GM19397 (cell line): ENCODE data around the gene AMZ2.

ENCODE experiments used
- ATAC-seq: cut with Tn5 transposase; IDR thresholded peaks from one replicate; pipeline ENCODE4 v1.9.1; 2021; ENCODE audit warnings: mild to moderate bottlenecking, moderate library complexity; ENCODE audit not compliant: unreplicated experiment

Gene AMZ2

DNA sequence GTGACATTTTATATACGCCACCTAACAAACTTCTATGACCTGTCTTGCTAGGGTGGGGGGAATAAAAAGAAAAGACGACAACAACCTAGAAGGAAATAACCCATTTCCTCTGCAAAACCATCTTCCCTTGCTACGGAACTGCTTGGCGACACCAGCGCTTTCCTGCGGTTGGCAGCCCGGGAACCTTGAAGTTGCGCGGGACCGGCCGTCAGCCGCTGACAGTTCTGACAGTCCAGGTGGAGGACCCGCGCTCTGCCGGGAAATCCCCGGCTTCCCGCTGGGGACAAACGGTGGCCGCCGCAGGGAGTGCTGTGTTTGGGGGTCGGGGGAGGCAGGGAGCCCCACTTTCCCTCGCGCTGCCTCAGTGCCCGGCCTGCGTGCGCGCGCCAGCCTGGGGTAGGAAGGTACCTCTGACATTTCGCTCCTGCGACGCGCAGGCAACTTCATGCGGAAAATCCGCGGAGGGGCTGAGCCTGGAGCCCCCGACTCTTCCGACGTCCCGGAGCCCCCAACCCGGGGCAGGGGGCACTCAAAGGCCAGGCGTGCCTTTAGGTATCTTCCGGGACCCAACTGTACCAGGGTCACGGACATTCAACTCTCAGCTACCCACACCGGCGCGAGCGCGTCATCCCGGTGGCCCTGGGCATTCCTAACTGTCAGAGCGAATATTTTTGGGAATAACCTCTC lies 42.6 kb downstream of the AMZ2 start:
- no peak for ATAC-seq

DNA sequence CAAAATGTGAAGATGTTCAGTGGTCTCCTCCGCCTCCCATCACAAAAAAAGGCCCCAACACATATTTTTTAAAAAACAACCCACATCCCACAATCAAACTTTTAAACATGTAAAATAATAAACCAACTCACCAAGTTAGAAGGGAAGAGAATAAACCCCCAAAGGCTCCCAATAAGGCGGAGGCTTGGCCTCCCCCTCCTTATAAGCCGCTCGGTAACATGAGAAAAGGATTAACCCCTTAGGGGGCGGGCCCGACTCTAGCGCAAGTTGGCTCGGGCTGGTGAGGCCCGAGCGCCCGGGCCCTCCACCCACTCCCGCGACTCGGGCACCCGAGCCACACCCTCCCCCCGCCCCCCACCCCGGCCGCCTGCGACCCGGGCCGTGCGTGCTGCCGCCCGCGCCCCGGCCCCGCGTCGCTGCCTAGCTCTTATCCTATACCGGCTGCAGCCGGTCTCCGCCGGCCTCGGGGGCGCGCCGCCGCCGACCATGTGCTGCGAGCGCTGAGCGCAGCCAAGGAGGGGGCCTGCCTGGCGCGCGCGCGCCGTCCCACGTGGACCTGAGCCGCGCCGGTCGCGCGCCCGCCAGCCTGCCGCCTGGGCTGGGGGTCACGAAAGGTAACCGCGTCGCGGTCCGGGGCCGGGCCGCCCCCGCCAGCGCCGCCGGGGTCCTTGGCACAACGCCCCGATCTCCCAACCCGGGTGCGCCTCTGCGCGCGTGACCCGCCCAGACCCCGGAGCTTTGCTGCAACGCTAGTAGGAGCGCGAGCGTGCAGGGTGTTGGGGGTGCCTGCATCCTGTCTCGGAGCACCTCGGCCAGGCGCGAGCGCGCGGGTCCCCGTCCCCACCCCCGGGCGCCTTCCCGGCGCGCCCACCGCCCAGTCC lies 43.4 kb downstream of the AMZ2 start, which contains the start of the genes ARSG and SLC16A6:
ARSG (plus strand) TSS at position 541 of the 881 bp plus-strand sequence. CDS start 15,999 bp downstream, outside the sequence.
SLC16A6 (minus strand) TSS at position 173 of the 881 bp plus-strand sequence. CDS start 12,807 bp downstream, outside the sequence.
- peak; percentile 59 for ATAC-seq

DNA sequence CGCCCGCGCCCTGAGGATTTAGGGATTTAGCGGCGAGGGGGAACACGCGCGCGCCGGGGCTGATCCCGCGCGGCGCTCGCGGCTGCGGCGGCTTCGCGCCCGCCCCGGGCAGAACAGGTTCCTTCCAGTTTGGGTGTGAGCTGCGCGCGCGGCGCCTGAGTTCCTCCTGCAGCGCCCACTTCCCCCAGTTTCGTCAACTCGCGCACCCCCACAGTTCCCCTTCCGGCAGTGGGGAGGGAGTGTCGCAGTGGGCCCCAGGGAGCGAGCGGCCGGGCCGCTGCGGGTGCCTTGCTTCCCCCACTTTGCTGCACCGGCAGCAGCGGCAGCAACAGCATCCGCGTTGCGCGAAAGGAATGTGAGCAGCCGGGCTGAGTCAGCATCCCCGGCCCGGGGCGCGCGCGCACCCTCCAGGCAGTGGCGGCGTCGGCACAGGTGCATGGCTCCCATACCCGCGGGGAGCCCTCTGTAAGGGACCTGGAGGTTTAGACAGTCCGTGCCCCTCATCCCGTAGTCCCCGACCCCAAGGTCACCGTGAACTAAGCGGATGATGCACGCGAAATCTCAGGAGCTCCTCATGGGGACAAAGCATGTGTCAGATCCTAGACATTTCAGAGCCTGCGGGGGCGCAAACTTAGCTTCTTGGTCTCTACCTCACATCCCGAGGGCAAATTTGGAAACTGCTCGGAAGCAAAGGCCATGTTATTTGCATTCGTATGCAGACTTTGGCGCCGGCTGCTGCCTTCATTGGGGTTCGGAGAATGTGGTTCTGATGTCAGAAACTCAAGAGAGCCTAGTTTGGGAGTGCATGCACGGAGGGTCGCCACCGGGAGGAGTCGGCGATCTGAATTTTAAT lies 44.2 kb downstream of the AMZ2 start:
- peak; percentile 55 for ATAC-seq

DNA sequence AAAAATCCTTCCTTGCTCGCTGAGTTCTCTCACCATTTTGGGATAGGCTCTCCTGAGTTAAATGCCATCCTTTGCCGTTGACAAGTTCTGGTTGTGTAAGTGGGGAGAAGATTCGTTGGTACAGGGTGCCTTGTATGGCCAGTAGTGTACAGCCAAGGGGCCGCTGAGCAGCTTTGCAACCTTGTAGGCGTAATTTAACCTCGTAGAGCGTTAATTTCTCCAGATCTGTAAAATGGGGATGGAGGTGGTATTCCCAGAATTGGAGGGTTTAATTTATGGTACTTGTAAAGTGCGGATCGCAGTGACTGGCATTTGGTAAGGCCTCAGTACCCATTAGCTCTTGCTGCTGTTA lies 44.8 kb downstream of the AMZ2 start:
- ATAC-seq, result no peak

DNA sequence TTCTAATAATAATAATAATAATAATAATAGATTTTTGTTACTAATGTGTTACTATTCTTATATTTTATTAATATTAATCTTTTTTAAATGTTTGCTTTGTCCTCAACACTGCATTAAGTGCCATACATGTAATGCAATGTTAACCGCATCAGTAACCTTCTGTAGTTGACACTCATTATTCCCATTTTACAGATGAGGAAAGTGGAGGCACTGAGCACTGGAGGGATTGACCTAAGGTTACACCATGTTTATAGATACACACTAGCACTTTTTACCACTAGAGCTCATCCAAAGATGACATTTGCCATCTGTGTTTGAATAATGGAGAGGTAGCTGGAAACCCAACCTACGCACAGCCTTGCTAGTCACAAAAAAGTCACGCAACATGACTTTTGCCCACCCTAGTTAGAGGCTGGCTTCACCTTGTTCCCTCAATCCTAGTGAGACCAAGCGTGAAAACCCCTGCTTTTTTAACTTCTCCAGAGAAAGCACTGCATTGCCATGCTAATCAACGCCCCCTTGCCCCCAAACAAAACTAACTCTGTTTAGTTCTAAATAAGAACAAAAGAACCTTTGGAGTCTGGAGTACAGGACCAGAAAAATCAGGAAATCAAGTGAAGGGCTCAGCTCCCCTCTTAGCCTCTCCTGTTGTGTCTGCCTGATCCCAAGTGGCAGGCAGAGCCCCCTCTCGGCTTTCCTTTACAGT lies 45.8 kb downstream of the AMZ2 start:
- ATAC-seq, result no peak

DNA sequence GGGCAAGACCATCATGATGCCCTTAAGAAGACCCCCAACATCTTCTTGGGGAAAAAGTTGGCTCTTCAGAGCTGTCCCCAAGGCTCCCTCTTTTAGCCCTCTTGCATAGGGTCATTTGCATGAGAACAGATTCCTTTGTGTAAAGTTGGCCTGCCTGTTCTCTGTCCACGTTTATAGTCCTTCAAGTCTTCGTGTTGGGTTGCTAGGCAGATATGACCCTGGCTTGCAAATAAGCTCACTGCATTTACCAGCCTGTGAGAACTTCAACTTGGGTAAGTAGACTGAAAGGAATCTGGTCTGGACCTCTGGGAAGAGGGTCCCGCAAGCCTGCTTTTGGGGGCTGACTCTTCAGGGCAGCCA lies 46.3 kb downstream of the AMZ2 start:
- ATAC-seq, result no peak

DNA sequence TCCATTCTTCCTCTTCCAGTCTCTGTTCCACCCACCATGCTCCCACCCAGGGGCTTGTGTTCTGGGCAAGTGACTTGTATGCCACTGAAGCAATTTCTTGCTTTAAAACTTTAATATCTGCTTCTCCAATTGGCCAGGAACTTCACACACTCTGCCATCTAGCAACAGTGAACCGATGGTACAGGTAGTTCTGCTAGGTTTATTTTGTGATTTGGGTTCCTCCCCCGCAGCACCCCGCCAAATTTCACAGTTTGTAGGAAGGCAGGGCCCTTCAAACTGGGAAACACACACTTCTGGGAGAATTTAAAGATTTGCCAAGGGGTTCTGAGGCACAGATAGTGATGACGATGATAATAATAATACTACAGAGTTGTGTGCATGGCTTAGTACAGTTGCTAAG lies 46.8 kb downstream of the AMZ2 start:
- ATAC-seq, result no peak

DNA sequence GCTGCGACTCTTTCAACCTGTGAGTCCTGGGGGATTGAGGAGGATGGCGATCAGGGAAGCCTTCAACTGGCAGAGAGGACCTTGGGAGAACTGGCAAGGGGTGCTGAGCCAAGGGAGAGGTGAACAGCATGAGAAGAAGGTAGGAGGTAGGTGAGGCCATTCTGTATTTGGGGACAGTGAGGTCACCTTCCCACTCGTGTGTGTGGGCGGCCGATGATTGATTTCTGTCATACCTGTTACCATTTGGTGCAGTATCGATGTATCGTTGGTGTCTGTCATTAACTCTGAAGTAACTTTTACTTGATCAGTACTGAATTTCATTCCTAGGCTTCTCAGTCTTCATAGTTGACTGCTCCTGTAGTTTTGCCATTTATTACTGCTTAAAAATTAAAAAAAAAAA lies 47.2 kb downstream of the AMZ2 start:
- no peak for ATAC-seq

DNA sequence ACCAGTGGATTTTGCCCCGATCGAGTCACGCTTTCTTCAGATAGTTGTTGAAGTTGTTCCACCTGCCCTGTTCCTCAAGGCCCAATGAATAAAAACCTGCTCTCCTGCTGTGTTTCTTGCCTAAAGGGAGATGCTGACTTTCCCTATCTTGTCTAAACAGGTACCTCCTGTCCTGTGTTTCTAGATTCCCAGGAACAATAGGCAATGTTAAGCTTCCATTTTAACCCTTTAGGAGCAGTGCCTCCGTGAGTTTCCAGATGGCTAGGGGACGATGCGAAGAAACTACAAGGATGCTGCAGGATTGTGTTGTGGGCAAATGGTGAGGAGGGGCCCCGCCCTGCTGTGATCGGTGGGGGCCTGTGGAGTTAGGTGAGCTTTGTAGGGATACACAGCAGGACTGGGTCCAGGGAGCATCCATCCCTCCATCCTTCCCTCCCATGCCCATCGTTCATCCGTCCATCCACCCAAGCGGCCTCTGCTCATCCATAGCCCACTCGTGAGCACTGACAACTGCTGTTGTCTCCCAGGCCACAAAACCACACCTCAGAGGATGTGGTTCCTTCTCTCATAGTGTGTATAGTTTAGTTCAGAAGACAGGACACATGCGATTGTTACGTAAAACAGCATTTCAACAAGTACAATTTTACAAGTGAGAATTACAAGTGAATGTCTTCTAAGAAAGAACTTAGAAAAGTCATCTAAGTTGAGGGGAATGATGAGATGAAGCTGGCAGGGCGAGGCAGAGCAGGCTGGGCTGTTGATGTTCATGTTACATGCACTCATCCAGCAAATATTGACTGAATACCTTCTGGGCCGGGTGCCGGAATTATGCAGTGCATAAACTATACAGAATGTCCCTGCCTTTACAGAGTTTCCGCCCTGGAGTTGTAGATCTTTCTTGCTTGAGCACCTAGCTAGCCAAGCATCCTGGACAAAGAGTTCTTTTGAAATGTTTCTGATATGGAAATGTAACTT lies 48.7 kb downstream of the AMZ2 start:
- no peak for ATAC-seq

DNA sequence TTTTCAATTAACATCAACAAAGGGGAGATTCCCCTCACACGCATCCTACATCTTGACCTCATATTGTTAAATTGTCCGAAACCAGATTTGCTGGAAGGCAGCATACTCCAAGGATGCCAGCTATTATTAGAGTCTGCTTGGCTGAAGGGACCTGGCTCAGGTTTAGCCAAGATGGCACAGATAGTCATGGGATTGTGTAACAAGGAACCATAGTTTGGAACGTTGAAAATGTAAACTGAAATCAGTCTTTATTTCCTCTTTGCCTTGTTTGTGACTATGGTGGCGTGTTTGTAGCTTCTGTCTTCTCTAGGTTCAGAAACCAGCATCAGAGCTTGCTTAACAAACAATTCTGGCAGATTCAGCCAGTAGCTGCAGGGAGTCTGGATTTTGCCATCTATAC lies 49.4 kb downstream of the AMZ2 start:
- ATAC-seq, result no peak

DNA sequence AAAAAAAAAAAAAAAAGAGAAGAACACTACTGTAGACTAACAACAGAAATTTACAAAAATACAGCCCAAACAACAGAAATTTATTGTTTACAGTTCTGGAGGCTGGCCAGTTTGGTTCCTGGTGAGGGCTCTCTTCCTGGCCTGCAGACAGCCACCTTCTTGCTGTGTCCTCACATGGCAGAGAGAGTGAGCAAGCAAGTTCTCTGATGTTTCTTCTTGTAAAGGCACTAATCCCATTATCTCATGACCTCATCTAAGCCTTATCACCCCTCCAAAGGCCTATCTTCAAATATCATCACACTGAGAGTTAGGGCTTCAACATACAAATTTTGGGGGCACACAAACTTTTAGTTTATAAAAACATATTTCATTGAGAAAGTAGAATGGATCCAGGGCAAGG lies 50.8 kb downstream of the AMZ2 start:
- ATAC-seq, result no peak

DNA sequence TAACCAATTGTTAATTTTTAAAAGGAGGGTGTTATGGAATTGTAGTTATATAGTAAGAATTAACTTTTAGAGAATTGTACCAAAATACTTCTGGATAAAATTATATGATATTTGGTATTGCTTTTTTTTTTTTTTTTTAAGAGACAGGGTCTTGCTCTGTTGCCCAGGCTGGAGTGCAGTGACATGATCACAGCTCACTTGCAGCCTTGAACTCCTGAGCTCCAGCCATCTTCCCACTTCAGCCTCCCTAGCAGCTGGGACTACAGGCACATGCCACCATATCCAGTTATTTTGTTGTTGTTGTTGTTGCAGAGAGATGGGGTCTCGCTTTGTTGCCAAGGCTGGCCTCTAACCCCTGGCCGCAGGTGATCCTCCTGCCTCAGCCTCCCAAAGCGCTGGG lies 52.0 kb downstream of the AMZ2 start:
- ATAC-seq, result no peak

DNA sequence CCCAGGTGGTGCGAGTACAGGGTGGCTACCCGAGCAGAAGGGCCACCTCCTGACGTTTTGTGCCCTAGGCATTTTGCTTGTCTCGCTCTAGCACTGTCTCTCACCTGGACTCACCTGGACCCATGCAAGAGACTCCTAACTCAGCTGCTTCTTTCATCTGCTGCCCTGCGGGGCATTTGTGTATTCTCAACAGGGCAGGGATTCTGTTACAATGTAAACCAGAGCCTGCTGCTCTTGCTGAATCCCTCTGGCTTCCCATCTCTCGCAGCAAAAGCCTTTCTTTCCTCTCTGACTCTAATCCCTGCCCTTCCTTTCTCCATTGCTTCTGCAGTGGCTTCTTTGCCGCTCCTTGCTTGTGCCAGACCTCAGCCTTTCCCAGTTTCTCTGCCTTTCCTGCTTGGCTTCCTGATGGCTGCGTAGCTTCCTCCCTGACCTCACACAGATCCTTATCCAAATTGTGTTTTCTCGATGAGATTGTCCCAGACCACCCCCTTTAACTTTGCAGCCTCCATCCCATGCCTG lies 53.7 kb downstream of the AMZ2 start:
- ATAC-seq, result no peak

DNA sequence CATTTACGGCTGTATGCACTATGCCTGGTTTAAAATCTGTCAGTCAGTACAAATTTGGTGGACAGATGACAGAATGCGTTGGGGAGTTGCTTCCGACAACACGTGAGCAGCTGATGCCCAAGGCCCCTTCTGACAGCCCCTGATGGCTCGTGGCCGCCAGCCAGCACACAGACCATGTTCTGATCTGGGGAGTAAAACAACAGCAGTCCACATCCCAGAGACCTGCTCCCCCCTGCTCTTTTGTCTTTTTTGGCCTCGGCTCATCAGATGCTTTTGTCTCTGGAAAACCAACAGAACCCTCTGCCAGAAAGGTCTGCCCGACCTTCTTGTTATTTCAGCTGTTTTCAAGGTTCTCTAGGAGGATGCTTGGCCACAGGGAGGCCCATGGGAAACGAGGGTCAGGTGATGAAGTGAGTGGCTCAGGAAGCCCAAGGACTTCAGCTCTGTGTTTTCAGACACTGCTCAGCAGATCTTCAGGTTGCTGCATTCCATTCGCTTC lies 54.3 kb downstream of the AMZ2 start:
- ATAC-seq, result no peak

DNA sequence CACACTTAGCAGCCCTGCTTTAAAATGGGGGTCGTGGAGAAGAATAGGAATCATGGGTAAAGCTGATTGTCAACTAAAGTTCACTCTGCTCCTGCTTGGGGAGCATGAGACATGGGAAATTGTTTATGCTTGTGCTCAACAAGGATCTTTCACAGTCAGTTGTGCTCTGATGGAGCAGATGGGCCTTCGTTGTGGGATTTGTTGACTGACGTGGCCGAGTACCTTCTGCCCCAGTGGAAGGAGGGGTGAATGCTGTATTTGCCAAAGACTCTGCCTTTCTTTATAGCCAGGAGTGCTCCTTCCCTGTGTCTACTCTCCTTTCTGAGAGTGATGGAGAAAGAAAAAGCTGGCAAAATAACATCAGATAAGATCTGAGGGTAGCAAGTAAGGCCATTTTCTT lies 54.8 kb downstream of the AMZ2 start:
- no peak for ATAC-seq

DNA sequence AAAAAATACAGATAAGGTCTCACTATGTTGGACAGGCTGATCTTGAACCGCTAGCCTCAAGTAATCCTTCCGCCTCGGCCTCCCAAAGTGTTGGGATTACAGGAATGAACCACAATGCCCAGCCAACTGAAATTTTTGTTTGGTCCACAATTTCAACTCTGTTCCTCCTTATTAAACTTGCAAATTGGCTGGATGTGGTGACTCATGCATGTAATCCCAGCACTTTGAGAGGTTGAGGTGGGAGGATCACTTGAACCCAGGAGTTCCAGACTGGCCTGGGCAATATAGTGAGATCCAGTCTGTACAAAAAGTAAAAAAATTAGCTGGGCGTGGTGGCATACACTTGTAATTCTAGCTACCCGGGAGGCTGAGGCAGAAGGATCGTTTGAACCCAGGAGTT lies 56.9 kb downstream of the AMZ2 start:
- ATAC-seq, result no peak

DNA sequence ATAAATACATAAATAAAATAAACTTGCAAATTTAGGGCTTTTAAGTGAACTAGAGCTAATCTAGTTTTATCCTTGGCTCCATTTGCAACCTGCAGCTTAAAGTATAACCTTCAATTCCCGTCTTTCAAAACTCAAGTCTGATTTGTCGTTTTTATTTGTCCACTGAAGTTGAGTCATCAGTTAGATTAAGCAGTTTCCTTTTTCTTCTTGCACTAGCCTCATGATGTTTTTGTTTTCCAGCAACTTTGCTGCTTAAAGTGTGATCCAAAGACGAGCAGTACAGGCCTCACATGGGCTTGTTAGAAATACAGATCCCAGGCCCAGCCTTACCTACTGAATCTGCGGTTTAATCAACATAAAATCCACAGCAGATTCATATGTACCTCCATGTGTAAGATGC lies 57.3 kb downstream of the AMZ2 start:
- no peak for ATAC-seq
